ENCODE results near the gene LPCAT1. TPM values are rescaled to one million over a fixed set of nuclear protein-coding genes. Genes with fewer than 3 reads are reported as not detected.

Gene LPCAT1
- total and polyA plus RNA-seq, 2 donors (not counting 3 experiments of a cell fraction or from before 2014, with no cell fraction given), result 28.9 to 57.2 TPM

- intact Hi-C loops (cut with micrococcal nuclease), result no loop called here
- dilution Hi-C loops (cut with MboI; ENCODE audit: extremely low pct_ligation_motif_present, low sequenced_read_pairs), result no loop called here
- Histone ChIP-seq H3K9me3 (replicated peaks; ENCODE audit: control insufficient read depth, insufficient read depth, low read length) (no peaks in the 10 kb centered on the region), H3K27me3 (ENCODE audit: control insufficient read depth in 2 of 2, insufficient read depth in 2 of 2, low read length in 2 of 2) (no peaks in the 10 kb centered on the region), H3K9me1 (replicated peaks; ENCODE audit: control insufficient read depth, extremely low read depth, insufficient read depth, low read length) (no peaks in the 10 kb centered on the region), H3K79me2 (ENCODE audit: control insufficient read depth, insufficient read depth, low read length) (peaks cover 87% of the 10 kb centered on the region), H3K9ac (replicated peaks; ENCODE audit: extremely low read depth, insufficient read depth, low read length) (no peak overlapping the region), H3K4me2 (ENCODE audit: insufficient read depth, low read length) (no peak overlapping the region), H3K36me3 (ENCODE audit: control insufficient read depth in 2 of 2, extremely low read depth in 1 of 2, insufficient read depth in 2 of 2, low read length in 2 of 2) (peaks cover 0 to 15% of the 10 kb centered on the region in 2 experiments), H3K27ac (ENCODE audit: insufficient read depth, low read depth, low read length) (no peak overlapping the region), H2AFZ (ENCODE audit: low read depth, low read length) (no peak overlapping the region), H3K4me1 (ENCODE audit: control insufficient read depth, extremely low read depth, insufficient read depth, low read length) (no peaks in the 10 kb centered on the region), H3K4me3 (replicated peaks in 1 of 3; ENCODE audit: insufficient read depth in 1 of 3, low read depth in 1 of 3, low read length in 3 of 3) (no peak overlapping the region), H4K20me1 (replicated peaks; ENCODE audit: control insufficient read depth, extremely low read depth, insufficient read depth, low read length) (peaks cover 2% of the 10 kb centered on the region)
- FAIRE-seq (no peak), DNase-seq (ENCODE audit: low read depth, low spot score) (no peak)
- TF ChIP-seq MAX (IDR thresholded peaks at IDR 0.05; ENCODE audit: insufficient read depth, insufficient read length) (no peak), POLR2AphosphoS5 (IDR thresholded peaks at IDR 0.05; ENCODE audit: insufficient read depth, low read depth, low read length) (no peak), EZH2 (IDR thresholded peaks at IDR 0.05; ENCODE audit: borderline replicate concordance, low read depth, low read length, severe bottlenecking) (no peak), FOS (IDR thresholded peaks at IDR 0.05; ENCODE audit: borderline replicate concordance, insufficient read depth, low read length) (no peak), CTCF (IDR thresholded peaks at IDR 0.05; ENCODE audit: extremely low read depth in 1 of 2, insufficient read depth in 1 of 2, low read depth in 1 of 2, low read length in 2 of 2) (no peak), JUN (IDR thresholded peaks at IDR 0.05; ENCODE audit: borderline replicate concordance, insufficient read depth, insufficient read length, low read depth) (no peak), GATA2 (IDR thresholded peaks at IDR 0.05; ENCODE audit: insufficient read depth, insufficient read length, low read depth, low read length) (no peak), MYC (IDR thresholded peaks at IDR 0.05; ENCODE audit: low read depth, low read length) (no peak), POLR2A (IDR thresholded peaks at IDR 0.05; ENCODE audit: low read depth, low read length) (no peak)
- no TSS peak for BruUV-seq (replicated peaks)
- CTCF ChIA-PET, result no interaction called here
- POLR2A ChIA-PET, result no interaction called here
Measured at GRCh38 chr5:1510631-1511030, 13.1 kb downstream of the LPCAT1 start.
